Mesendoderm (in vitro differentiated cells): ENCODE measurements around the gene CETP.

ENCODE experiments used
- DNase-seq: peaks from one replicate; pipeline ENCODE4 v3.0.0; 2013
- H2AK5ac ChIP-seq: 2 replicates; pipeline ENCODE4 v1.6.1; 2013; ENCODE audit warnings: low read length, inconsistent platforms
- H2BK120ac ChIP-seq: 2 replicates; pipeline ENCODE4 v1.6.1; 2013; ENCODE audit warnings: low read depth, mild to moderate bottlenecking, low read length, moderate library complexity, mixed read lengths
- H2BK15ac ChIP-seq: replicated peaks from 2 replicates; pipeline ENCODE4 v1.6.1; 2013; ENCODE audit warnings: low read depth, mild to moderate bottlenecking, moderate library complexity
- H2BK5ac ChIP-seq: 2 replicates; pipeline ENCODE4 v1.6.1; 2013; ENCODE audit warnings: low read length, inconsistent platforms
- H3K18ac ChIP-seq: 2 replicates; pipeline ENCODE4 v1.6.1; 2013; ENCODE audit warnings: mild to moderate bottlenecking, low read length, mixed read lengths
- H3K23ac ChIP-seq: one replicate; pipeline ENCODE4 v1.6.1; 2013; ENCODE audit warnings: low read length
- H3K27ac ChIP-seq: 2 replicates; pipeline ENCODE4 v1.5.1; 2013; ENCODE audit warnings: low read depth, mild to moderate bottlenecking, inconsistent platforms, low read length, moderate library complexity
- H3K27me3 ChIP-seq: 2 replicates; pipeline ENCODE4 v1.6.1; 2013; ENCODE audit warnings: low read length, control low read depth, mild to moderate bottlenecking, inconsistent platforms; ENCODE audit not compliant: insufficient read depth, poor library complexity
- H3K36me3 ChIP-seq: 2 replicates; pipeline ENCODE4 v1.6.1; 2013; ENCODE audit warnings: low read length, inconsistent platforms; ENCODE audit not compliant: control insufficient read depth, insufficient read depth
- H3K4ac ChIP-seq: one replicate; pipeline ENCODE4 v1.6.1; 2013; ENCODE audit warnings: low read depth, mild to moderate bottlenecking, low read length, moderate library complexity
- H3K4me1 ChIP-seq: 2 replicates; pipeline ENCODE4 v1.6.1; 2013; ENCODE audit warnings: low read depth, low read length, inconsistent platforms; ENCODE audit not compliant: control insufficient read depth
- H3K4me2 ChIP-seq: 2 replicates; pipeline ENCODE4 v1.6.1; 2013; ENCODE audit warnings: low read length
- H3K4me3 ChIP-seq: 2 replicates; pipeline ENCODE4 v1.5.1; 2013; ENCODE audit warnings: mild to moderate bottlenecking, low read length
- H3K56ac ChIP-seq: one replicate; pipeline ENCODE4 v1.6.1; 2013; ENCODE audit warnings: low read length
- H3K79me1 ChIP-seq: 2 replicates; pipeline ENCODE4 v1.6.1; 2013; ENCODE audit warnings: low read length, inconsistent platforms
- H3K79me2 ChIP-seq: 2 replicates; pipeline ENCODE4 v1.6.1; 2013; ENCODE audit warnings: mild to moderate bottlenecking, low read length; ENCODE audit not compliant: control insufficient read depth, insufficient read depth
- H3K9ac ChIP-seq: 2 replicates; pipeline ENCODE4 v1.6.1; 2013; ENCODE audit warnings: low read length, inconsistent platforms
- H4K5ac ChIP-seq: one replicate; pipeline ENCODE4 v1.6.1; 2013; ENCODE audit warnings: low read length
- H4K8ac ChIP-seq: one replicate; pipeline ENCODE4 v1.6.1; 2013; ENCODE audit warnings: low read depth, mild to moderate bottlenecking, control low read depth, low read length, moderate library complexity
- WGBS: extraction: QIAGEN DNeasy Blood & Tissue Kit; methylation state at CpG from one replicate; pipeline ENCODE4 v1.1.7; 2013; ENCODE audit warnings: low lambda C conversion rate, missing lambda C conversion rate; ENCODE audit not compliant: insufficient coverage; ENCODE audit errors: extremely low coverage; 5-methylcytosine and 5-hydroxymethylcytosine counted together

Gene CETP

GRCh38 chr16:56987692-56988091 is 25.9 kb downstream of the CETP start:
- DNase-seq = no peak
- no CpG with 5 or more reads among the region's 2 CpGs for WGBS
- H4K8ac ChIP-seq = no peak overlapping the region
- no peak overlapping the region for H4K5ac ChIP-seq
- no peak overlapping the region for H2BK120ac ChIP-seq
- no peaks in the 10 kb centered on the region for H3K79me2 ChIP-seq
- no peaks in the 10 kb centered on the region for H3K36me3 ChIP-seq
- H3K23ac ChIP-seq = no peak overlapping the region
- H3K56ac ChIP-seq = no peak overlapping the region
- no peak overlapping the region for H2BK5ac ChIP-seq
- H3K79me1 ChIP-seq = no peaks in the 10 kb centered on the region
- H3K18ac ChIP-seq = no peak overlapping the region
- H3K4ac ChIP-seq = no peak overlapping the region
- no peak overlapping the region for H2AK5ac ChIP-seq
- H2BK15ac ChIP-seq = no peak overlapping the region
- no peak overlapping the region for H3K4me2 ChIP-seq
- peaks cover 8% of the 10 kb centered on the region for H3K27me3 ChIP-seq
- no peak overlapping the region for H3K9ac ChIP-seq
- no peak overlapping the region for H3K27ac ChIP-seq
- no peak overlapping the region for H3K4me3 ChIP-seq
- no peaks in the 10 kb centered on the region for H3K4me1 ChIP-seq

DNA sequence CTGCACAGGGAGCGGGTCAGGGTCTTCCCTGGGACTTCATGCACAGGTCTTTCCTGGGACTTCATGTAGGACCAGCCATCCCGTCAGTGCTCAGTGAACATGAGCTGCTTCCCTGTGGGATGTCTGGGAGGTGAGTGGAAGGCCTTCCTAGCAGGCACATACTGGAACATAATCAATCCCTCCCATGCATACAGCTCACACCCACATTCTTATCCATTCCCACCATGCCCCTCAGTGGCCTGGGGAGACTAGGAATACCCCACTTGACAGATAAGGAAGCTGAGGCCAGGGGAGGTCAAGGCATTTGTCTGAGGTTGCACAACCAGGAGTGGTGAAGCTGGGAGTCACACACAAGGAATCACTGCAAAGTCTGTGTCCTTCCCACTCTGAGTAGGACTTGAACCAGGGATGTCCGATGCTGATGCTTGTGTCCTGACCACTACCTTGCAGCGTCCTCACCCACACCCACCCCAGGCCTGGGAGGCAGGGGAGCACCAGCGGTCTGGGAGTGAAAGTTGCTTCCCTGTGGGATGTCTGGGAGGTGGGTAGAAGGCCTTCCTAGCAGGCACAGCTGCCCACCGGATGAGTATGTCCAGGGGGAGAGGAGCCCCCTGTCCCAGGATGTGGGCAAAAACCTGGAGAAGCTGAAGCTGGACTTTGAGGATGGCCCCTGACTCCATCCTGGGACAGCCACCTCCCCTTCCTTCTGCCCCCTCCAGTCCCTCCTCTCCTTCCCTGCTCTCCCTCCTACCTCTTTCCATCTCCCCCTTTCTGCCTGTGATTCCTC is 26.6 kb downstream of the CETP start:
- no peak overlapping the region for H3K27ac ChIP-seq

GRCh38 chr16:56988948-56989945 is 27.5 kb downstream of the CETP start, which contains the start of gene NLRC5:
NLRC5 (plus strand) TSS chr16:56989557; CDS start chr16:57020713, 31,156 bp downstream.
- no peak within 1 kb of the TSS for H2BK15ac ChIP-seq
- H2AK5ac ChIP-seq = no peak within 1 kb of the TSS
- H3K4me2 ChIP-seq = peak within 1 kb of the TSS; percentile 95
- H3K4me1 ChIP-seq = no peaks in the 10 kb centered on the region
- peaks cover 8% of the 10 kb centered on the region for H3K27me3 ChIP-seq
- no peaks in the 10 kb centered on the region for H3K79me2 ChIP-seq
- H3K9ac ChIP-seq = peak within 1 kb of the TSS; percentile 61
- no peak within 1 kb of the TSS for H3K4ac ChIP-seq
- H4K5ac ChIP-seq = no peak within 1 kb of the TSS
- H2BK120ac ChIP-seq = no peak within 1 kb of the TSS
- H3K56ac ChIP-seq = peak within 1 kb of the TSS; percentile 73
- no peak within 1 kb of the TSS for H3K27ac ChIP-seq
- DNase-seq = peak; percentile 69
- no peak within 1 kb of the TSS for H2BK5ac ChIP-seq
- H4K8ac ChIP-seq = no peak within 1 kb of the TSS
- WGBS = no CpG with 5 or more reads among the region's 64 CpGs
- H3K79me1 ChIP-seq = no peaks in the 10 kb centered on the region
- no peak within 1 kb of the TSS for H3K23ac ChIP-seq
- H3K4me3 ChIP-seq = peak within 1 kb of the TSS; percentile 45
- no peak within 1 kb of the TSS for H3K18ac ChIP-seq
- no peaks in the 10 kb centered on the region for H3K36me3 ChIP-seq

More for the DNA sequence above, 26.6 kb downstream of the CETP start:
- Histone ChIP-seq H2BK120ac (no peak overlapping the region), H2BK15ac (no peak overlapping the region), H3K36me3 (no peaks in the 10 kb centered on the region), H3K9ac (no peak overlapping the region), H3K27me3 (peaks cover 8% of the 10 kb centered on the region), H2AK5ac (no peak overlapping the region), H4K5ac (no peak overlapping the region), H3K79me1 (no peaks in the 10 kb centered on the region), H3K4me3 (no peak overlapping the region), H3K4ac (no peak overlapping the region), H2BK5ac (no peak overlapping the region), H3K56ac (no peak overlapping the region), H3K4me1 (no peaks in the 10 kb centered on the region), H4K8ac (no peak overlapping the region), H3K18ac (no peak overlapping the region), H3K23ac (no peak overlapping the region), H3K4me2 (no peak overlapping the region), H3K79me2 (no peaks in the 10 kb centered on the region)
- no peak for DNase-seq
- no CpG with 5 or more reads among the region's 6 CpGs for WGBS

GRCh38 chr16:56989988-56990387 is 28.2 kb downstream of the CETP start:
- Histone ChIP-seq H2BK15ac (no peak overlapping the region), H3K56ac (no peak overlapping the region), H3K9ac (no peak overlapping the region), H2BK120ac (no peak overlapping the region), H2BK5ac (no peak overlapping the region), H3K79me2 (no peaks in the 10 kb centered on the region), H3K4me3 (no peak overlapping the region), H3K23ac (no peak overlapping the region), H3K4ac (no peak overlapping the region), H3K4me1 (no peaks in the 10 kb centered on the region), H4K8ac (no peak overlapping the region), H3K27me3 (peaks cover 8% of the 10 kb centered on the region), H3K79me1 (no peaks in the 10 kb centered on the region), H3K4me2 (peak overlapping the region; percentile 95), H4K5ac (no peak overlapping the region), H3K18ac (no peak overlapping the region), H2AK5ac (no peak overlapping the region), H3K27ac (no peak overlapping the region), H3K36me3 (no peaks in the 10 kb centered on the region)
- DNase-seq = no peak
- WGBS = no CpG with 5 or more reads among the region's 7 CpGs

- Histone ChIP-seq H2BK5ac (no peak overlapping the region), H4K8ac (no peak overlapping the region), H3K56ac (no peak overlapping the region), H3K36me3 (no peaks in the 10 kb centered on the region), H2BK120ac (no peak overlapping the region), H3K4me2 (no peak overlapping the region), H3K9ac (no peak overlapping the region), H4K5ac (no peak overlapping the region), H3K23ac (no peak overlapping the region), H3K4me3 (no peak overlapping the region), H3K79me2 (no peaks in the 10 kb centered on the region), H3K4ac (no peak overlapping the region), H2BK15ac (no peak overlapping the region), H3K4me1 (no peaks in the 10 kb centered on the region), H3K27ac (no peak overlapping the region), H3K18ac (no peak overlapping the region), H2AK5ac (no peak overlapping the region), H3K79me1 (no peaks in the 10 kb centered on the region), H3K27me3 (peaks cover 8% of the 10 kb centered on the region)
- no peak for DNase-seq
- WGBS = no CpG with 5 or more reads among the region's 16 CpGs
Observed at GRCh38 chr16:56990407-56991286, 28.9 kb downstream of the CETP start.
